Right renal cortex interstitium (tissue), 3 donors: ENCODE results near the gene KRT28. TPM values are rescaled to one million over a fixed set of nuclear protein-coding genes. Genes with fewer than 3 reads are reported as not detected.
A peak's percentile ranks its signal among the peaks of the same experiment; 100 is the strongest.
"Not testable (repeated sequence)": the region's sequence is repeated elsewhere in the genome, so short reads cannot be mapped to it uniquely, and the experiment has no call there.

ENCODE experiments used
- DNase-seq, 3 donors: peaks; one replicate each; pipeline ENCODE4 v3.0.0-alpha.2; 2013; ENCODE audit warnings: low read depth in 3 of 3, low spot score in 2 of 3
- polyA plus RNA-seq, 3 donors: library from polyadenylated mRNA; unstranded; fragments of 120-200 nt; gene quantifications; one replicate each; pipeline ENCODE4 v1.2.1, GENCODE V29; 2013; ENCODE audit not compliant: insufficient read length in 3 of 3

The KRT28 gene
- polyA plus RNA-seq, 3 donors: not detected

DNA sequence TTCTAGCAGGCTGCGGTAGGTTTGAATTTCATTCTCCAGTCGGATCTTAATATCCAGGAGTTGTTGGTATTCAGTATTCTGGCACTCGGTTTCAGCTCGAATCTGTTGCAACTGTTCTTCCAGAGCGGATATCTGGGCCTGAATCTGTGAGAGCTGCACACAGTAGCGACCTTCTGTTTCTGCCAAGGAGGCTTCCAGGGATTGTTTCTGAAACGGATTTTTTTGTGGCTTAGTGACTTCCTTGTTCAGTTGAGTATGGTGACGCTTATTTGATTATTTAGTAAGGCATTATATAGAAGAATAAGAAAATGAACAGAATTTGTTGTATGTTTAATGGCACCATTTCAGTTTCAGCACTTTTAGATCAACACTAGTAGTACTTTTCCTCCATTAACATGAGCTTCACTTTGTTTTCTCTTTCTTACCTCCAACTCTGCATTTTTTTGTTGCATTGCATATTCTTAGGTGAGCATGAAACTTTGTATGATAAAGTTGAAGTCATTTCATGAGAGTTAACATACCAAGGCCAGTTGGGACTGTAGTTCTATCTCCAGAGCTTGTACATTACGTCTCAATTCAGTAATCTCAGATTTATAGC, 19.9 kb upstream of the KRT28 start:
- DNase-seq: peak in 2 of 3 donors; percentile 4 to 12

DNA sequence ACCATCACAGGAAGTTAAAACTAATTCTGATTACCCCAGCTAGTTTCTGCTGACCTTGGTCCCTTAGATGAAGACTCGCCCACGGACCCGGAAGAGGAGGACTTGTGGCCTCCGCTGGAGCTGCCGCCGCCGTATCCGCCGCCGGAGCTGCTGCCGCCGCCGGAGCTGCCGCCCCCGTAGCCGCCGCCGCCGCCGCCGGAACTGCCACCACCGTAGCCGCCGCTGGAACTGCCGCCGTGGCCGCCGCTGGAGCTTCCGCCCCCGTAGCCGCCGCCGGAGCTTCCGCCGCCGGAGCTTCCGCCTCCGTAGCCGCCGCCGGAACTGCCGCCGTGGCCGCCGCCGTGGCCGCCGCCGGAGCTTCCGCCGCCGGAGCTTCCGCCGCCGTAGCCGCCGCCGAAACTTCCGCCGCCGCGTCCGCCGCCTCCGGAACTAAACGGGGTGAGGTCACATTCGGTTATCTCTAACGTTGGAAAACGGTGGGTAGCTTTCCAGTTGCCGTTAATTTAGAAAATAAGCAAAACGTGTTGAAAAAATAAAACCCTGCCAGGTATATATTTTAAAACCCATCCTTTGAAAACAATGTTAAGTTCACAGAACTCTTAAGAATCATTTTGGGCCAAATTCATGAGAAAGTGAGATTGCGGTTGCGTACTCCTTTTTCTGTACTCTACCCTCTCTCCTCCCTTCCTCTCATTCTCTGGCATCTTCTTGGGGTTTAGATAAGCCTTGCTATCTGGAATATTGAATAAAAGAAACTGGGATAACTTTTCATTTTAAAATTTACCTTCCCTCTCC, 19.2 kb upstream of the KRT28 start:
- peak in 2 of 3 donors; percentile 27 to 45 for DNase-seq

DNA sequence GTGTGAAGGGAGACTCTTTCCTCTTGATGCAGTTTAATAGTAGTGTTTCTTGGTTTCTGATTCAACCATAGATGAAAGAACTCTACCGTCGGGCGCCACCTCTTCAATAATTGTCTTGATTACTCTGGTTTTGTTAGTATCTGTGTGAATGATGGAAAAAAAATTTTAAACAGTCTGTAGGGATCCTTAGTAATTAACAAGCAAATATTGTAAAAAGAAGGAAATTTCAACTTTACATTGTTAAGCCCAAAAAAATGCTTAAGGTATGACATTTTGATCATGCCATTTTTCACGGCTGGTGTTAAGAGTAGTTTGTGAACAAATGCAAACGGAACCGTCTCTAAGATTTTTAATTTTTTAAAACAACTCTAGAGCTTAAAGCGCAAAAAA, 18.6 kb upstream of the KRT28 start:
- DNase-seq: peak in 1 of 3 donors; percentile 25

- no peak for DNase-seq
Observed at GRCh38 chr17:40817103-40817682, 17.4 kb upstream of the KRT28 start.

DNA sequence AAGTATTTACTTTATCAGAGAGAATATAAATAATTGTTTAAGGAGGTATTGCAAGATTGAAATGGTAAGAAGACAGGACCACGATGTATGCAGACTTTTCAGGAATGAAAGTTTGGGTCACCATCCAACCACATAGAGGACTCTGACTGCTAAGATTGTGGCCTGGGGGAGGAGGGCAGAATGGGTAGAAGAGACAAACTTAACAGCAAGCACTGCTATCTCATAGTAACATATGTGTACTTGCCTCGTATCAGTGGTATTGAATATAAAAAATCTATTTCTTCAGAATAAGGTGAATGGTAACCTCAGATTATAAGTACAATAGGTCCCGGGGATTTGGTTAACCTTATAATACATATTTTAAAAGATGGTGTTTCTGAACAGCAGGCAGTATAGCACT, 16.8 kb upstream of the KRT28 start:
- no peak for DNase-seq

GRCh38 chr17:40815381-40815780, 15.6 kb upstream of the KRT28 start:
- no peak for DNase-seq

DNA sequence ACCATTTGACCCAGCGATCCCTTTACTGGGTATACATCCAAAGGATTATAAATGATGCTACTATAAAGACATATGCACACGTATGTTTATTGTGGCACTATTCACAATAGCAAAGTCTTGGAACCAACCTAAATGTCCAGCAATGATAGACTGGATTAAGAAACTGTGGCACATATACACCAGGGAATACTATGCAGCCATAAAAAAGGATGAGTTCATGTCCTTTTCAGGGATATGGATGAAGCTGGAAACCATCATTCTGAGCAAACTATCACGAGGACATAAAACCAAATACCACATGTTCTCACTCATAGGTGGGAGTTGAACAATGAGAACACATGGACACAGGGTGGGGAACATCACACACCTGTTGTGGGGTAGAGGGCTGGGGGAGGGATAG, 14.9 kb upstream of the KRT28 start:
- not testable (repeated sequence) for DNase-seq

DNA sequence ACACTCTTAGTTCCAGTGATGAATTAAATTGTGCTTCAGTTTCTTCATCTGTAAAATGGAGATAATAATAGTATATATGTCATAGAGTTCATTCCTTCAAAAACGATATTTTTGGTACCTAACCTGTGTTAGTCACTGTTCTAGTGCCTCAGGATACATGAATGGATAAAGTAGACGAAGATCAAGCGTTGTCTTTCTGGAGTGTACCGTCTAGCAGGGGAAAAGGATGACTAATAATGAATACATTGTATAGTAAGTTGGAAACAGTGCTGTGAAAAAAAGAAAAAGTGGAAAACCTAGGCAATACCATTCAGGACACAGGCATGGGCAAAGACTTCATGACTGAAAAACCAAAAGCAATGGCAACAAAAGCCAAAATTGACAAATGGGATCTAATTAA, 14.0 kb upstream of the KRT28 start:
- DNase-seq: no peak

- DNase-seq: no peak
Observed at GRCh38 chr17:40812639-40813038, 12.9 kb upstream of the KRT28 start.

DNA sequence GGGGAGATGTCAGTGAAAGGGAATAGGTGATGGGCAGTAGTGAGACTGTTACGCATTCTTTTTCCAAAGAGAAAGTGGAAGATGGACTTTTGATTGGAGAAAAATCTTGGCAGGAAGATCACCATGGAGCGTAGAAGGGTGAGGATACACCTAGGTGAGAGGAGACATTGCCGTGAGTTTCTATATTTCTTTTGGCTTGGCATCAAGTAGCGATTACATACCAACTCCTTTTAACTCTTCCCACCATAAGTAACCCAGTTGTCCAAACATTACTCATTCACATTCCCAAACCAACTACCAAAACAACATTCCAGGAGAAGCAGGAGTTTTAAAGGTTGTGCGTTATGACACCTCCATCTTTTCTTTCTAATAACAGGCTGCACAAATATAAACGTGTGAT, 10.7 kb upstream of the KRT28 start:
- no peak for DNase-seq

GRCh38 chr17:40809721-40810421, 10.1 kb upstream of the KRT28 start:
- DNase-seq: no peak

DNA sequence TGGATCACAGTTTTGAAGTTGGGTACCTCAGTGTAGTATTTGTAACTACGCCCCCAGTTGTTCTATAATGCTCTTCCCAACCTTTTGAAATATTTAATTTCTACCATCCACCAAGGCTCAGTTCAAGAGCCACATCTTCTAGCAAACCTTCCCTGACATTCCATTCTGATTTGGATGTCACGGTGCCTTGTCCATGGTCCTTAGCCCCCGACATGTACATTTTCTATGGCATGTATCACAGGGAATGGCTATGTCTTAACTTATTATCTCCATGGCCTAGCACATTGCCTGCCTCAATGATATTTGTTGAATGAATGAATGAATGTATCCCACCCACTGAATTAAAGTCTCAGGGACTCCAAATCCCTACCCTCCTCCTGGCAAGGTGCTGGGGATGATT, 6.4 kb upstream of the KRT28 start:
- DNase-seq: no peak

DNA sequence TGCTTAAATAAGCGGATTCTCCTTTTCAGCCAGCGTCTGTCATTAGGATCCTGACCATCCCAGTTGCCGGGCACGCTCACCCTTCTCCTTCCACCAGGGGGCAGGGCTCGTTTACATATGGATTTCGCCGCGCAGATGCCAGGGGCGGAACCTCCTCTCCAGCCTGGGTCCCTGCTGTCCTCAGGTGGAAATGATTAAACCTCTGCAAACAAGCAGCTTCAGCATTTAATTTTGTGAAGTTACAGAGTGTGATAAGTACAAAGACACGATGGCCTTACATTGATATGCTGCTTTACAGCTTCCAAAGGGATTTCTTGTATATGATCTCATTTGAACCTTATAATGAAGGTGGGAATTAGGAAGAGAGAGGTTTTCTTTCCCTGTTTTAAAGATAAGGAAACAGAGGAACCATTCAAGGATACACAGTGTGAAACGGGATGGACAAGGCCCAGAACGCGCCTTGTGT, 3.9 kb upstream of the KRT28 start:
- peak; percentile 29 to 51 (median 41) for DNase-seq

DNA sequence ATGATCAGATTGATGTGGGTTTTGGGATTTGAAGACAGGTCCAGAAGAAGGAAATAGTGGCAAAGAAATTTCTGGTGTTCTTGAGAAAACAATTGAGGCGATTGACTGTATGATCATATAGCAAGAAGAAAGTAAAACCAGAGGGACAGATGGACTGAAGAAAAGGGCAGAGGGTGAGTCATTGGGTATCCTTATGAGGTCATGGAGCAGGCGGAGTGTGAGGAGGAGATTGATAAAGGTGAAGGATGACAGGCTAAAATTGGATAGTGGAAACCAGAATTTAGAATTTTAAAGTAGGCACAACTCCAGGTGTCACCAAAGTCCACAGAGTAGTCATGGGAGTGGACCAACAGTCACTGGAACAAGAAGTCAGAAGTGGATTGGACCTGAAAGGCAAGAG, 1.4 kb upstream of the KRT28 start:
- DNase-seq: no peak

GRCh38 chr17:40800381-40800780, 622 bp upstream of the KRT28 start:
- DNase-seq: no peak

GRCh38 chr17:40796846-40797245, 2.9 kb downstream of the KRT28 start:
- no peak for DNase-seq

DNA sequence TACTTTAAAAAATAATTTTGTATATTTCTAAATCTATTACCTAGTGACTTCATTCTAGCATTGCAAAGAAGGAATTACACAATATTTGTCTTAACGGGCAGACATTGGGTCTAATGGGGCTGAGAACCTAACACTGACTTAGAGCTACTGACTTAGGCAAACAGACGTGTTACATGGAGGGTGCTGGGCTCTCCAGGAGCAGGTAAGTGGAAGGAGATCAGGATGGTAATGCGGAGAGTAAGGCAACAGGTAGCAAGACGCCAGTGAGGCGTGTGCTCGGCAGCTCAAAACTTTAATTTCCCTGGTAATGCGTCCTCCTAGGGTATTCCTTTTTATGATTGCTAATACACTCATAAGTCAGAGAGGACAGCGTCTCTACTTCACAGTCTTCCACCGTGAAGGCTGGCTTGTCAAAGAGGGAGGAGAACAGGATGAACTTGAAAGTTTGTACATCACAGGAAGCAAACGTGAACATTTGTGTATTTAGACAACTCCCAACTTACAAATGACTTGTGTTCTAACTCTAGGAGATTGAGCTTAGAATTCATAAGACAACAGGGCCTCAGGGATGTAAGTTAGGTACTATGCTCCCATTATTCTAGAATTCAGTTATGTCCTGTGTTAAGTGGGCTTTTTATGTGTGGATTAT, 4.6 kb downstream of the KRT28 start:
- DNase-seq: no peak

DNA sequence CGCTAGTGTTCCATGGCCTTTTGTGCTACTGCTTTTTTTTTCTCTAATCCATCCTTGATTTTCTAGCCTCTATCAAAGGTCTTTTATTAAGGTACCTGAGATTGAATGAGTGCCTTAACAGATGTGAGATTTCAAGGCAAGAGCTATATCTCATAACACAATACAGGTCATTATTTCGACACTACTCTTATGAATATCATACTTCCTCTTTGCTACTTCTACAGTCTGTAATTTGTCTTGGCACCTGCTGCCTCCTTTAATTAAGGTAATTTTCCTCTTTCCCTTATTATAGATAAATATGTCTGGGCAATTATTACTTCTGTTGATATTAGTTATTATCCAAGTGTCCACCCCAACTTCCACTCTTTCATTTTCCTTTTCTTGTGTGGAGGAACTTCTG, 5.3 kb downstream of the KRT28 start:
- no peak for DNase-seq

DNA sequence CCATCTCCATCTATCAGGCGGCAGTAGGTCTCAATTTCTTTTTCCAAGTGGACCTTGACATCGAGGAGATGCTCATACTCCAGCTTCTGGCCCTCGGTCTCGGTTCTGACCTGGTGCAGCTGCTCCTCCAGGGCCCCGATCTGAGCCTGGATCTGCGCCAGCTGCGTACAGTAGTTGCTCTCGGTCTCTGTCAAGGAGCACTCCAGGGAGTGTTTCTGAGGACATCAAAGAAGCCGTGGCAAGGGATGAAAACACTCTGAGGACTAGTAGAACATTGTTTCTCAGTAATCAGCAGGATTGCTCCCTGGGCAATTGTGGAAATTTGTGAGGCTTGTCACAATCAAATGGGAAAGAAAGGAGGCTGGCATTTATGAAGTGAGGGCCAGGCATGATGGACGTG, 5.9 kb downstream of the KRT28 start:
- no peak for DNase-seq

- no peak for DNase-seq
Observed at GRCh38 chr17:40791787-40792436, 7.8 kb downstream of the KRT28 start.
